Smooth muscle cell (in vitro differentiated cells): ENCODE measurements around the gene CDH9. TPM values are rescaled to one million over a fixed set of nuclear protein-coding genes. Genes with fewer than 3 reads are reported as not detected.

ENCODE experiments used
- DNase-seq: peaks from one replicate; lab custom pipeline; 2025; ENCODE audit not compliant: unreplicated experiment; lab: John Stamatoyannopoulos, UW
- H2AFZ ChIP-seq: fragments of 200-600 bp; sonication (generic); 2 replicates; pipeline ENCODE4 v1.6.0; 2016; ENCODE audit warnings: antibody characterized with exemption, low read depth, mild to moderate bottlenecking
- H3F3A ChIP-seq: fragments of 200-600 bp; sonication (generic); 2 replicates; pipeline ENCODE4 v1.6.0; 2017; ENCODE audit warnings: antibody characterized with exemption, low read depth
- H3K27ac ChIP-seq: fragments of 200-600 bp; sonication (generic); 2 replicates; pipeline ENCODE4 v1.5.1; 2016; ENCODE audit warnings: low read depth, mild to moderate bottlenecking
- H3K27me3 ChIP-seq: fragments of 200-600 bp; sonication (generic); 2 replicates; pipeline ENCODE4 v1.6.1; 2016; ENCODE audit warnings: low read depth, mild to moderate bottlenecking
- H3K36me3 ChIP-seq: fragments of 200-600 bp; sonication (generic); 2 replicates; pipeline ENCODE4 v1.5.1; 2016; ENCODE audit warnings: low read depth
- H3K4me1 ChIP-seq: fragments of 200-600 bp; sonication (generic); 2 replicates; pipeline ENCODE4 v1.5.1; 2016; ENCODE audit warnings: low read depth
- H3K4me2 ChIP-seq: fragments of 200-600 bp; sonication (generic); 2 replicates; pipeline ENCODE4 v1.6.0; 2016; ENCODE audit warnings: mild to moderate bottlenecking
- H3K4me3 ChIP-seq: fragments of 200-600 bp; sonication (generic); 2 replicates; pipeline ENCODE4 v1.5.1; 2016; ENCODE audit warnings: mild to moderate bottlenecking
- H3K79me2 ChIP-seq: fragments of 200-600 bp; sonication (generic); 2 replicates; pipeline ENCODE4 v1.6.0; 2016; ENCODE audit warnings: low read depth, mild to moderate bottlenecking
- H3K9ac ChIP-seq: fragments of 200-600 bp; sonication (generic); 2 replicates; pipeline ENCODE4 v1.6.0; 2016; ENCODE audit warnings: low read depth
- H3K9me3 ChIP-seq: fragments of 200-600 bp; sonication (generic); replicated peaks from 2 replicates; pipeline ENCODE4 v1.5.1; 2016; ENCODE audit warnings: low read depth
- H4K20me1 ChIP-seq: fragments of 200-600 bp; sonication (generic); 2 replicates; pipeline ENCODE4 v1.6.0; 2016; ENCODE audit warnings: low read depth
- CTCF ChIP-seq: fragments of 200-600 bp; sonication (generic); IDR thresholded peaks from 2 replicates; pipeline ENCODE4 v1.5.1; 2017; ENCODE audit warnings: borderline replicate concordance, mild to moderate bottlenecking, antibody characterized with exemption; ENCODE audit not compliant: insufficient read depth, poor library complexity, severe bottlenecking
- WGBS: methylation state at CpG from one replicate; pipeline ENCODE4 v1.1.7; 2016; ENCODE audit warnings: low lambda C conversion rate; 5-methylcytosine and 5-hydroxymethylcytosine counted together
- polyA plus RNA-seq: library from polyadenylated mRNA; unstranded; fragments of >200 nt; fragmentation: Nextera tagmentation; extraction: Ambion mirVana; gene quantifications from 2 replicates; pipeline ENCODE4 v1.2.1, GENCODE V29; 2016
- total RNA-seq: library from RNA; depleted of rRNA; stranded (reverse); fragments of >200 nt; gene quantifications from 2 replicates; pipeline ENCODE4 v1.2.3, GENCODE V29; 2014

Gene CDH9
- total and polyA plus RNA-seq, 2 experiments from 2014 or later = not detected

DNA sequence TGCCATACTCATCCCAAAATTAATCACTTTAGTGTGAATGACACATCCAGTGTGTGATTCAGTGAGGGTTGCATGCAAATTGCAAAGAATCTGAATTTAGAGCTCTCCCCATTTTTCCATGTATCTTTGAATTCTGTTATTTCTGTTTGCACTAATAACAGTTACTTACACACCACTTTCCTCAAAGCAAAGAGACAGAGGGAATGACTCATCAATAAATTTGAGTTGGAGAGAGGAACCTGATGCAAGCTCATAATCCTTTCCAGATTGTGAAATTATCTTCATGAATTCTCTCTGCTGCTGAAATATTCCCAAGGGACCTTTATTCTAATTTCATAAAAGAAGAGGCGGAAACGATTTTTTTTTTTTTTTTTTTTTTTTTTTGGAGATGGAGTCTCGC, 204.8 kb downstream of the CDH9 start:
- WGBS = 93% methylated on average over 3 of the region's 3 CpGs
- H3K4me3 ChIP-seq = no peak overlapping the region
- no peaks in the 10 kb centered on the region for H3F3A ChIP-seq
- H3K36me3 ChIP-seq = no peaks in the 10 kb centered on the region
- no peaks in the 10 kb centered on the region for H3K9me3 ChIP-seq
- no peak for DNase-seq
- H2AFZ ChIP-seq = no peak overlapping the region
- no peaks in the 10 kb centered on the region for H3K4me1 ChIP-seq
- no peak for TF ChIP-seq CTCF
- no peak overlapping the region for H3K9ac ChIP-seq
- no peaks in the 10 kb centered on the region for H3K79me2 ChIP-seq
- H3K27me3 ChIP-seq = no peaks in the 10 kb centered on the region
- no peak overlapping the region for H3K4me2 ChIP-seq
- H4K20me1 ChIP-seq = no peaks in the 10 kb centered on the region
- H3K27ac ChIP-seq = no peak overlapping the region
